Uterus (tissue), 2 donors: ENCODE measurements around the gene SLC35G3.

Source experiments
- CTCF ChIP-seq, 4 experiments: fragments of 200-600 bp in 2 of 4; fragments of 450-650 bp in 2 of 4; sonication (generic) in 2 of 4; IDR thresholded peaks; one replicate each; pipeline ENCODE4 v1.5.1; 2016 to 2019; ENCODE audit warnings: antibody characterized with exemption in 4 of 4, mild to moderate bottlenecking in 2 of 4, moderate library complexity in 1 of 4
- POLR2A ChIP-seq, 2 donors: fragments of 450-650 bp; IDR thresholded peaks; one replicate each; pipeline ENCODE4 v1.6.1; 2016; ENCODE audit warnings: antibody characterized with exemption in 2 of 2, mild to moderate bottlenecking in 1 of 2, moderate library complexity in 1 of 2

- TF ChIP-seq CTCF (IDR thresholded peaks at IDR 0.05): no peak
- TF ChIP-seq POLR2A (IDR thresholded peaks at IDR 0.05): no peak
These were observed 18.5 kb upstream of the SLC35G3 start for GRCh38 chr17:35212668-35213067.
